ENCODE data around the gene SPNS2. TPM values are rescaled to one million over a fixed set of nuclear protein-coding genes. Genes with fewer than 3 reads are reported as not detected.

SPNS2 gene
- total and polyA plus RNA-seq, 2 of the 8 experiments (the other 6 are each of a cell fraction or from before 2014, with no cell fraction given): 1.2 to 1.5 TPM

- Histone ChIP-seq H2BK20ac (ENCODE audit: low read length) (no peak overlapping the region), H3K4ac (replicated peaks; ENCODE audit: insufficient read length, low read depth, low read length) (no peak overlapping the region), H4K20me1 (replicated peaks in 1 of 2; ENCODE audit: control insufficient read depth in 1 of 2, insufficient read depth in 2 of 2, low read length in 2 of 2) (no peaks in the 10 kb centered on the region), H3K18ac (ENCODE audit: extremely low read depth, low read length) (no peak overlapping the region), H3K23me2 (ENCODE audit: low read depth, low read length) (peaks cover 2% of the 10 kb centered on the region; the same call in 1 of the 2 replicates), H3K4me2 (ENCODE audit: insufficient read depth in 1 of 2, low read depth in 2 of 2, low read length in 2 of 2) (no peak overlapping the region), H3K27me3 (replicated peaks in 1 of 4; ENCODE audit: control insufficient read depth in 3 of 4, extremely low read depth in 1 of 4, insufficient read depth in 3 of 4, low read length in 3 of 4) (no peaks in the 10 kb centered on the region; a peak in 1 of 7 replicates), H3K23ac (ENCODE audit: insufficient read length) (no peak overlapping the region), H3K56ac (replicated peaks; ENCODE audit: insufficient read length, low read depth, low read length) (no peak overlapping the region), H4K5ac (ENCODE audit: insufficient read length, low read depth, low read length) (no peak overlapping the region), H2BK15ac (ENCODE audit: low read length) (no peak overlapping the region), H3K79me2 (ENCODE audit: control insufficient read depth in 1 of 2, insufficient read depth in 2 of 2, low read length in 2 of 2) (no peaks in the 10 kb centered on the region), H3K9ac (replicated peaks in 1 of 4; ENCODE audit: extremely low read depth in 1 of 4, low read depth in 3 of 4, low read length in 3 of 4) (no peak overlapping the region), H3K79me1 (ENCODE audit: low read depth, low read length) (no peaks in the 10 kb centered on the region), H4K8ac (ENCODE audit: extremely low read depth, insufficient read depth, low read length) (no peak overlapping the region), H3K27ac (ENCODE audit: low read depth, low read length) (no peak overlapping the region), H3K9me3 (ENCODE audit: insufficient read depth in 2 of 2, low read depth in 1 of 2, low read length in 1 of 2) (no peaks in the 10 kb centered on the region), H2BK120ac (replicated peaks; ENCODE audit: low read depth, low read length) (no peak overlapping the region), H2AFZ (ENCODE audit: low read length) (no peak overlapping the region), H3K14ac (ENCODE audit: insufficient read length) (no peak overlapping the region), H2BK5ac (ENCODE audit: low read depth, low read length) (no peak overlapping the region), H3K36me3 (ENCODE audit: control insufficient read depth in 2 of 4, insufficient read depth in 4 of 4, low read length in 3 of 4) (no peaks in the 10 kb centered on the region), H3K4me1 (replicated peaks in 1 of 4; ENCODE audit: control insufficient read depth in 3 of 4, insufficient read depth in 4 of 4, low read length in 3 of 4) (peaks cover 0 to 2% (median 0%) of the 10 kb centered on the region in 4 experiments; a peak in 2 of 7 replicates), H3K4me3 (ENCODE audit: extremely low read depth in 1 of 4, insufficient read depth in 2 of 4, low read depth in 3 of 4, low read length in 4 of 4) (no peak overlapping the region), H4K91ac (replicated peaks; ENCODE audit: insufficient read length, low read length) (no peak overlapping the region), H2BK12ac (ENCODE audit: low read depth, low read length) (no peak overlapping the region), H2AK5ac (ENCODE audit: low read depth, low read length) (no peak overlapping the region)
- no peak for DNase-seq (ENCODE audit: low read depth in 1 of 2, low spot score in 2 of 2)
- ChIA-PET CTCF (ENCODE audit: partially characterized antibody) (interaction anchor here (0.6 to 1.1 kb wide), 6 partner anchors 21 to 128 kb away, joined by 3 to 6 read pairs (median 4); no protein-coding TSS in a partner anchor), POLR2A (ENCODE audit: partially characterized antibody) (no interaction called here)
- 93% methylated on average over 13 of the region's 14 CpGs; no CpG with 5 or more reads in 1 of the 2 experiments for WGBS, 2 experiments (ENCODE audit: extremely low coverage in 1 of 2, insufficient coverage in 1 of 2, insufficient read length in 1 of 2, insufficient replicate concordance in 2 of 2, low coverage in 1 of 2, low lambda C conversion rate in 2 of 2, missing lambda C conversion rate in 1 of 2)
- FAIRE-seq: no peak
- no peak for TF ChIP-seq RXRA (IDR thresholded peaks at IDR 0.05; ENCODE audit: insufficient read depth, low read depth, low read length)
- no peak for TF ChIP-seq RBBP5 (IDR thresholded peaks at IDR 0.05; ENCODE audit: borderline replicate concordance, low read depth, low read length)
- no peak for TF ChIP-seq SRF (IDR thresholded peaks at IDR 0.05; ENCODE audit: low read depth, low read length)
- no peak for TF ChIP-seq POU5F1 (IDR thresholded peaks at IDR 0.05; ENCODE audit: low read depth, low read length)
- TF ChIP-seq YY1 (IDR thresholded peaks at IDR 0.05; ENCODE audit: low read depth, low read length): no peak
- TF ChIP-seq JUND (IDR thresholded peaks at IDR 0.05; ENCODE audit: low read length): no peak
- no peak for TF ChIP-seq CBX8 (IDR thresholded peaks at IDR 0.05; ENCODE audit: borderline replicate concordance, low read depth, low read length)
- no peak for TF ChIP-seq ATF3 (IDR thresholded peaks at IDR 0.05; ENCODE audit: insufficient read depth, low read depth, low read length)
- no peak for TF ChIP-seq KDM4A (IDR thresholded peaks at IDR 0.05; ENCODE audit: low read depth, low read length, severe bottlenecking)
- TF ChIP-seq SUZ12 (IDR thresholded peaks at IDR 0.05; ENCODE audit: low read length): no peak
- no peak for TF ChIP-seq CREB1 (IDR thresholded peaks at IDR 0.05)
These were observed 47.9 kb upstream of the SPNS2 start for GRCh38 chr17:4450710-4451316.
